Measurements from ENCODE around the gene IGSF21. TPM values are rescaled to one million over a fixed set of nuclear protein-coding genes. Genes with fewer than 3 reads are reported as not detected.

Gene IGSF21
- total RNA-seq, 1 experiment from 2014 or later = not detected

DNA sequence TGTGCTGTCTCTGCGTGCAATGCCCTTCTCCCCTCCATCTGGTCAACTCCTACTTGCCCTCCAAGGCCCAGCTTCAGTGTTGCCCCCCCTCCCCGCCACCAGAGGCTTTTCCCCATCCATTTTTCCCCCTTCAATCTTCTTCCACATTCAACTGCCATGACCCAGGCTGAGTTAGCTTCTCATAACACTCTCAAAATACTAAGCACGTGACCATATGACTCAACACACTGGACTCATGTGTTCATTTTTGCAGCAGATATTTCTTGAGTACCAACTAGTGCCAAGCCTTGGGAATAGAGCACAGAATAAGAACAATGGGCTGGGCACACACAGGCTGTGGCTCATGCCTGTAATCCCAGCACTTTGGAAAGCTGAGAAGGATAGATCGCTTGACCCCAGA, 132.1 kb downstream of the IGSF21 start:
- CTCF ChIA-PET = interaction anchor here (0.6 kb wide), 1 partner anchor 916 kb away, joined by 14 read pairs; no protein-coding TSS in a partner anchor
- H3K27me3 Mint-ChIP-seq (ENCODE audit: unreplicated experiment) = peaks cover 84% of the 10 kb centered on the region
- no TSS peak for BruUV-seq (replicated peaks)

GRCh38 chr1:18240906-18241305, 133.3 kb downstream of the IGSF21 start:
- Mint-ChIP-seq H3K36me3 (ENCODE audit: insufficient read depth, unreplicated experiment) (no peaks in the 10 kb centered on the region), H3K4me3 (ENCODE audit: low read depth, unreplicated experiment) (no peak overlapping the region), H3K4me1 (ENCODE audit: low read depth, unreplicated experiment) (no peaks in the 10 kb centered on the region), H3K27me3 (ENCODE audit: unreplicated experiment) (peaks cover 81% of the 10 kb centered on the region), H3K9me3 (ENCODE audit: low read depth, unreplicated experiment) (no peaks in the 10 kb centered on the region), H3K27ac (ENCODE audit: unreplicated experiment) (no peak overlapping the region)
- intact Hi-C loops (cut with micrococcal nuclease; ENCODE audit: unreplicated experiment) = no loop called here
- CTCF ChIA-PET = no interaction called here
- no TSS peak for BruUV-seq (replicated peaks)
- TF ChIP-seq CTCF (IDR thresholded peaks at IDR 0.05; ENCODE audit: unreplicated experiment) = no peak
- DNase-seq = no peak

More for the DNA sequence above, 132.1 kb downstream of the IGSF21 start:
- intact Hi-C loops (cut with micrococcal nuclease; ENCODE audit: unreplicated experiment) = no loop called here
- no peak for DNase-seq
- H3K4me3 Mint-ChIP-seq (ENCODE audit: low read depth, unreplicated experiment) = no peak overlapping the region
- no peak for TF ChIP-seq CTCF (IDR thresholded peaks at IDR 0.05; ENCODE audit: unreplicated experiment)
- no peaks in the 10 kb centered on the region for H3K9me3 Mint-ChIP-seq (ENCODE audit: low read depth, unreplicated experiment)
- no peak overlapping the region for H3K27ac Mint-ChIP-seq (ENCODE audit: unreplicated experiment)
- no peaks in the 10 kb centered on the region for H3K36me3 Mint-ChIP-seq (ENCODE audit: insufficient read depth, unreplicated experiment)
- H3K4me1 Mint-ChIP-seq (ENCODE audit: low read depth, unreplicated experiment) = no peaks in the 10 kb centered on the region

DNA sequence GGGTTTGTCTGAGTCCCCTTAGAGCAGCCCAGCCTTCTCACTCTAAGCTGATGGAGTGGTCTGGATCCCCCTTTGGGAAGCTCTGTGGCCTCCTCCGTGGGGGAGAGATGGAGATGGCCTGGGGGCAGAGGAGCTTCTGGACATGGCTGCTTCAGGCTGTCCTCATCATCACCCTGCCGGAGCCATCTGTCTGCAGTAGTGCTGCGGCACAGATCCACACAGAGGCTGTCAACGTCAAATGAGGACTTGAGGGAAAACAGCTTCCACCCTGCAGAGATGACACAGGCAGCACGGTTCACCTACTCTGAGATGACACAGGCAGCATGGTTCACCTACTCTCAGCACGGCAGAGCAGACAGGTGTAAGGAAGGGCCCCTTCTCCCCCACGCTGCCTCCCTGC, 134.3 kb downstream of the IGSF21 start:
- DNase-seq = no peak
- CTCF ChIA-PET = no interaction called here
- Mint-ChIP-seq H3K36me3 (ENCODE audit: insufficient read depth, unreplicated experiment) (no peaks in the 10 kb centered on the region), H3K27ac (ENCODE audit: unreplicated experiment) (no peak overlapping the region), H3K4me3 (ENCODE audit: low read depth, unreplicated experiment) (no peak overlapping the region), H3K4me1 (ENCODE audit: low read depth, unreplicated experiment) (no peaks in the 10 kb centered on the region), H3K27me3 (ENCODE audit: unreplicated experiment) (peaks cover 81% of the 10 kb centered on the region), H3K9me3 (ENCODE audit: low read depth, unreplicated experiment) (no peaks in the 10 kb centered on the region)
- intact Hi-C loops (cut with micrococcal nuclease; ENCODE audit: unreplicated experiment) = no loop called here
- no TSS peak for BruUV-seq (replicated peaks)
- no peak for TF ChIP-seq CTCF (IDR thresholded peaks at IDR 0.05; ENCODE audit: unreplicated experiment)

GRCh38 chr1:18243503-18244175, 136.0 kb downstream of the IGSF21 start:
- no peak overlapping the region for H3K27ac Mint-ChIP-seq (ENCODE audit: unreplicated experiment)
- no peak for TF ChIP-seq CTCF (IDR thresholded peaks at IDR 0.05; ENCODE audit: unreplicated experiment)
- intact Hi-C loops (cut with micrococcal nuclease; ENCODE audit: unreplicated experiment) = no loop called here
- no peaks in the 10 kb centered on the region for H3K9me3 Mint-ChIP-seq (ENCODE audit: low read depth, unreplicated experiment)
- CTCF ChIA-PET = no interaction called here
- peaks cover 80% of the 10 kb centered on the region for H3K27me3 Mint-ChIP-seq (ENCODE audit: unreplicated experiment)
- H3K4me3 Mint-ChIP-seq (ENCODE audit: low read depth, unreplicated experiment) = no peak overlapping the region
- BruUV-seq (replicated peaks) = no TSS peak
- no peak for DNase-seq
- no peaks in the 10 kb centered on the region for H3K36me3 Mint-ChIP-seq (ENCODE audit: insufficient read depth, unreplicated experiment)
- H3K4me1 Mint-ChIP-seq (ENCODE audit: low read depth, unreplicated experiment) = no peaks in the 10 kb centered on the region
